Liver (tissue), 3 donors: ENCODE data around the gene SIK2.

ENCODE experiments used
- ATF3 ChIP-seq: IDR thresholded peaks from 2 replicates; pipeline ENCODE4 v1.6.1; 2016; ENCODE audit warnings: antibody characterized with exemption
- CTCF ChIP-seq: fragments of 150-350 bp; IDR thresholded peaks from 2 replicates; pipeline ENCODE4 v1.5.1; 2017; ENCODE audit warnings: improper control_type of control experiment, low read depth, low read length; ENCODE audit not compliant: missing input control
- JUND ChIP-seq, 2 donors: IDR thresholded peaks; 2 replicates each; pipeline ENCODE4 v1.6.1; 2016; ENCODE audit warnings: antibody characterized with exemption in 2 of 2
- NR2F2 ChIP-seq: IDR thresholded peaks from 2 replicates; pipeline ENCODE4 v1.6.1; 2016; ENCODE audit warnings: antibody characterized with exemption
- REST ChIP-seq: IDR thresholded peaks from 2 replicates; pipeline ENCODE4 v1.6.1; 2016; ENCODE audit warnings: antibody characterized with exemption, mild to moderate bottlenecking
- TAF1 ChIP-seq: conservative IDR thresholded peaks from 2 replicates; pipeline ENCODE4 v1.6.1; 2016; ENCODE audit warnings: antibody characterized with exemption, mild to moderate bottlenecking
- YY1 ChIP-seq: IDR thresholded peaks from 2 replicates; pipeline ENCODE4 v1.6.1; 2016; ENCODE audit warnings: antibody characterized with exemption, mild to moderate bottlenecking
- donor health status: healthy.
- donor health status: healthy.

GRCh38 chr11:111634981-111635705, 32.9 kb downstream of the SIK2 start:
- no peak for TF ChIP-seq YY1
- no peak for TF ChIP-seq REST
- TF ChIP-seq ATF3, result no peak
- TF ChIP-seq CTCF, result no peak
- no peak for TF ChIP-seq JUND (IDR thresholded peaks at IDR 0.05)
- TF ChIP-seq NR2F2, result no peak
- no peak for TF ChIP-seq TAF1
